HUES64 (cell line): Measurements from ENCODE around the gene LOX.

Experiments used
- H3K27ac ChIP-seq: 2 replicates; pipeline ENCODE4 v1.7.0; 2013; ENCODE audit warnings: low read depth, low read length, inconsistent platforms
- H3K27me3 ChIP-seq: 2 replicates; pipeline ENCODE4 v1.6.1; 2013; ENCODE audit warnings: mild to moderate bottlenecking, low read length; ENCODE audit not compliant: insufficient read depth
- H3K36me3 ChIP-seq: 2 replicates; pipeline ENCODE4 v1.6.1; 2013; ENCODE audit warnings: mild to moderate bottlenecking, low read length; ENCODE audit not compliant: insufficient read depth
- H3K4me1 ChIP-seq: 2 replicates; pipeline ENCODE4 v1.6.1; 2013; ENCODE audit warnings: mild to moderate bottlenecking, low read length, moderate library complexity; ENCODE audit not compliant: insufficient read depth
- H3K4me3 ChIP-seq: 2 replicates; pipeline ENCODE4 v1.5.1; 2013; ENCODE audit warnings: mild to moderate bottlenecking, low read length, moderate library complexity
- H3K9ac ChIP-seq: 2 replicates; pipeline ENCODE4 v1.6.1; 2013; ENCODE audit warnings: mild to moderate bottlenecking, low read depth, low read length
- H3K9me3 ChIP-seq: 2 replicates; pipeline ENCODE4 v1.6.1; 2013; ENCODE audit warnings: low read depth, low read length; ENCODE audit not compliant: insufficient read depth
- WGBS: fragments of 150-250, 120-280 bp; methylation state at CpG from one replicate; pipeline ENCODE4 v1.1.7; 2013; ENCODE audit warnings: missing lambda C conversion rate; 5-methylcytosine and 5-hydroxymethylcytosine counted together

Gene LOX

GRCh38 chr5:122114501-122114900 is 36.4 kb upstream of the LOX start:
- H3K4me3 ChIP-seq, result no peak overlapping the region
- no peak overlapping the region for H3K9ac ChIP-seq
- WGBS, result 96% methylated on average over 2 of the region's 2 CpGs
- H3K27me3 ChIP-seq, result no peaks in the 10 kb centered on the region
- H3K27ac ChIP-seq, result no peak overlapping the region
- no peaks in the 10 kb centered on the region for H3K4me1 ChIP-seq
- H3K36me3 ChIP-seq, result no peaks in the 10 kb centered on the region
- no peaks in the 10 kb centered on the region for H3K9me3 ChIP-seq

DNA sequence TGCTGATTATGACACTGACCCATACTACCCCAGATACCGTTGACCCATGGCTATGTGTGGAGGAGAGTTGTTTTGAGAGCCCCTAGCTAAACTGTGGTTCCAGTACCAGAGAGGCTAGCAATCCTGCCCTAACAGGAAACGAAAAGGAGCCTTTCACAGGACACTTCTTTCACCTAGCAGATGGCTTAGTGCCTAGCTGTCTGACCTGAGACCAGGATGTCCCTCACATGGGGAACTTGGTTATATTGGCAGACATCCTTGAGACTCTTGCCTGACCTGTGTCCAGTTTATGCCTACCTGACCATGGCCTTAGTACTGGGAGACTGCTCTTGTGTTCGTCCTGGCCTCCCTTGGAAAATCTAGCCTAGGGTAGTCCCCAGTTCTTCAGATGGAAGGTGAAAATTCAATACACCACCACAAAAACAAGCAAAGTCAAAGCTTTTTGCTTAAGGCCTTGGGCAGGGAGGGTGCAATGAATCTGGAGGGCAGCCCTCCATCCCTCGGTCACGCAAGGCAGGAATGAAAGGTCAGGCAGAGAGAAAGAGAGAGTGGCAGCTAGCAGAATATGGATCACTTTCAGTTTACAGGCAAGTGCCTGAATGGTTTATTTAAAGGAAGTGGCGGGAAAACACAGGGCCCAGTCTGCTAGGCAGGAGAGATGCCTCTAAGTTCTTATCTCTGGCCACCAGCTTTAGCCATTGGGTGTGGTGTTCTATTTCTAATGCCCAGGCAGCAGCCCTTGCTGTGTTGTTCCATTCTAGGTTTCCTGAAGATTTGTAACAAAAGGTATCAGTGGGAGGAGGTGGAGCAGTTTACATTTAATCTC is 34.9 kb upstream of the LOX start:
- Histone ChIP-seq H3K27ac (no peak overlapping the region), H3K4me3 (no peak overlapping the region), H3K9me3 (no peaks in the 10 kb centered on the region), H3K27me3 (no peaks in the 10 kb centered on the region), H3K4me1 (no peaks in the 10 kb centered on the region), H3K9ac (no peak overlapping the region), H3K36me3 (no peaks in the 10 kb centered on the region)
- WGBS, result 91% methylated on average over 6 of the region's 6 CpGs

GRCh38 chr5:122112063-122112462 is 34.0 kb upstream of the LOX start:
- no peaks in the 10 kb centered on the region for H3K27me3 ChIP-seq
- 87% methylated on average over 1 of the region's 3 CpGs for WGBS
- no peak overlapping the region for H3K27ac ChIP-seq

DNA sequence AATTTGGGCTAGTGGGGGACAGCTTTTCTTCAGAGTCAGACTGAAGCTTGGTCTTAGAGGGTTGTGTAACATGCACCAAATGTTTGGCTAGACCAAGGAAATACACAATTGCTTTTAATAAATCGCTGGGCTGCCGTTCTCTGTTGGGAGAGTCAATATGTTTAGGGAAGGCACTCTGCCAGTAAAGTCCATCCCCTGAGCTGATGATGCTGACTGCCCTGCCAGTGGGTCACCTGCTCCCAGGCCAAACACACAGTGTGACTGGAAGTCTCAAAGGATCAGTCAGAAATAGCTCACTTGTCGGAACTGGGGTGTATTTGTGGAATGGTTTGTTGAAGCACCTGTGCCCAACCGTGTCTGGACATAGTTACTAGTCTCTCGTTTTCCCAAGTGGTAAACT is 33.4 kb upstream of the LOX start:
- Histone ChIP-seq H3K4me1 (no peaks in the 10 kb centered on the region), H3K9me3 (no peaks in the 10 kb centered on the region), H3K27me3 (no peaks in the 10 kb centered on the region), H3K9ac (no peak overlapping the region), H3K27ac (no peak overlapping the region), H3K4me3 (no peak overlapping the region), H3K36me3 (no peaks in the 10 kb centered on the region)
- WGBS, result 92% methylated on average over 5 of the region's 5 CpGs

More at GRCh38 chr5:122112063-122112462, 34.0 kb upstream of the LOX start:
- Histone ChIP-seq H3K9me3 (no peaks in the 10 kb centered on the region), H3K4me1 (no peaks in the 10 kb centered on the region), H3K9ac (no peak overlapping the region), H3K36me3 (no peaks in the 10 kb centered on the region), H3K4me3 (no peak overlapping the region)

- H3K4me1 ChIP-seq, result no peaks in the 10 kb centered on the region
- H3K27ac ChIP-seq, result no peak overlapping the region
- WGBS, result 91% methylated on average over 2 of the region's 3 CpGs
- H3K9ac ChIP-seq, result no peak overlapping the region
- no peaks in the 10 kb centered on the region for H3K9me3 ChIP-seq
- no peaks in the 10 kb centered on the region for H3K36me3 ChIP-seq
- H3K27me3 ChIP-seq, result no peaks in the 10 kb centered on the region
- no peak overlapping the region for H3K4me3 ChIP-seq
Measured at GRCh38 chr5:122110987-122111386, 32.9 kb upstream of the LOX start.

DNA sequence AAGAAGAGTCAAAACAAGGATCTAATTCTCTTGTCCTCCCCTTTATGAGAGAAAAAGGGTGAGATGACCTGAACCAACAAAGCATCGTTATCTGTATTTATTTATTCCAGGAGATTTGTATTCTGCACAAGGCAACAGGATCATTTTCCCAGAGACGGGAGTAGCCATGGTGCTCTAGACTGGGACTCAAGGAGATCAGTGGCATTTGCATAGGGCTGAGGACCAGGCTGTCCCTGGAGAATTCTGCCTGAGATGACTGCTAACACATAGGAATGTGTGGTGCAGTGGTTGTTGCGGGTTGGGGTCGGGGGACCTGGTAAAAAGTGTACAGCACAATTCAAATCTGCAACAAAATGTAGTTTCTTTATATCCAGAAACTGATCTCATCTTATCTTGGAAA is 29.0 kb upstream of the LOX start:
- no peaks in the 10 kb centered on the region for H3K27me3 ChIP-seq
- H3K4me3 ChIP-seq, result no peak overlapping the region
- WGBS, result 87% methylated on average over 2 of the region's 4 CpGs
- no peaks in the 10 kb centered on the region for H3K4me1 ChIP-seq
- H3K9me3 ChIP-seq, result no peaks in the 10 kb centered on the region
- no peak overlapping the region for H3K9ac ChIP-seq
- no peak overlapping the region for H3K27ac ChIP-seq
- no peaks in the 10 kb centered on the region for H3K36me3 ChIP-seq

DNA sequence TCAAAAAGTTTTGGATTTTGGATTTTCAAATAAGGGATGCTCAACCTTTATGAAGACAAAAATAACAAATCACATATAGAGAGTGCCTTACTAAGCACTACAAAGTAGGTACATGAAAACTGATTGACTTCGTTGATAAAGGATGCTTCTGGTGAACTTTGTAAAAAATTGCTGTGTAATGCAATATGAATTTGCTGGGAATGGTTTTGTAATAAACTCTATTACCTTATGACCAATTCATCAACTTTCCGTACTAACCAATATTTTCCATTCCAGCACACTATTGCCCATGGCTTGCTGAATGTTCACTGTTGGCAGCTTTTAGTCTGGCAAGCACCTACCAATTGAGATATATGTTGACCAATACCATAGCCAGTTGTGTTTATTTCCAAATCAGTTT is 27.9 kb upstream of the LOX start:
- no peaks in the 10 kb centered on the region for H3K27me3 ChIP-seq
- WGBS, result 88% methylated on average over 2 of the region's 2 CpGs
- H3K4me1 ChIP-seq, result no peaks in the 10 kb centered on the region
- no peak overlapping the region for H3K9ac ChIP-seq
- H3K27ac ChIP-seq, result no peak overlapping the region
- no peak overlapping the region for H3K4me3 ChIP-seq
- no peaks in the 10 kb centered on the region for H3K36me3 ChIP-seq
- H3K9me3 ChIP-seq, result no peaks in the 10 kb centered on the region

GRCh38 chr5:122102825-122103224 is 24.8 kb upstream of the LOX start:
- H3K4me1 ChIP-seq, result peaks cover 13% of the 10 kb centered on the region
- H3K4me3 ChIP-seq, result no peak overlapping the region
- no peak overlapping the region for H3K9ac ChIP-seq
- WGBS, result no CpG with 5 or more reads among the region's 1 CpG
- H3K9me3 ChIP-seq, result no peaks in the 10 kb centered on the region
- no peaks in the 10 kb centered on the region for H3K27me3 ChIP-seq
- no peak overlapping the region for H3K27ac ChIP-seq
- H3K36me3 ChIP-seq, result no peaks in the 10 kb centered on the region

DNA sequence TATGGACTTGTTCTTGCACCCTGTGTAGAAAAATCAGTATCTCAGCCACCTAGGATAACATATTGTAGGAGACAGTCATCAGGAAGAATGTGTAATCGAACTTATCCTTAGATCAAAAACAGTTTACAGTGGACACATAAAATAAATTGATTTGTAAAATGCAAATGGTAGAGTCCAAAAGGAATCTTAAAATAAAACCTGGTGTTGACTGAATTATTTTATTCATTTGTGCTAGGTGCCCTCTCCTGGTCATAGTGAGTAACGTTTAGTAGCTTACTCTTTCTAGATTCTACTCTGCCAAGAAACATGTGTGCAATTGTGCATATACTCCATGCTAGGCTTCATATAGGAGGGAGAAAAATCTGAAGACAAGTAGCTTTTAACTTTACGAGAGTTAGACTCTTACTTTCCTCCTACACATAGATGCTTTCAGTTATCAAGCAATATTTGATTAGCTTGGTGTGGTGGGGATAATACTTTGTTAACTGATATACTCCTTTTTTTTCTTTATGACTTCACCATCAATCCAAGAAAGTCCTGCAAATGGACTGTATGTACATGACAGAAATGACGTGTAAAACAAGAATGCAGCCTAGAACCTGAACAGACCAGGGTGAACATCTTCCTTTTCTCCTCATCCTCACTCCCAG is 23.7 kb upstream of the LOX start:
- Histone ChIP-seq H3K9me3 (no peaks in the 10 kb centered on the region), H3K4me3 (no peak overlapping the region), H3K36me3 (no peaks in the 10 kb centered on the region), H3K27me3 (no peaks in the 10 kb centered on the region), H3K9ac (no peak overlapping the region), H3K27ac (no peak overlapping the region), H3K4me1 (peaks cover 13% of the 10 kb centered on the region)
- 100% methylated on average over 1 of the region's 4 CpGs for WGBS

GRCh38 chr5:122099060-122099790 is 21.2 kb upstream of the LOX start:
- H3K4me3 ChIP-seq, result no peak overlapping the region
- H3K4me1 ChIP-seq, result peaks cover 13% of the 10 kb centered on the region
- no peaks in the 10 kb centered on the region for H3K36me3 ChIP-seq
- WGBS, result 84% methylated on average over 5 of the region's 6 CpGs
- no peaks in the 10 kb centered on the region for H3K9me3 ChIP-seq
- H3K9ac ChIP-seq, result no peak overlapping the region
- no peaks in the 10 kb centered on the region for H3K27me3 ChIP-seq
- no peak overlapping the region for H3K27ac ChIP-seq

- Histone ChIP-seq H3K27me3 (no peaks in the 10 kb centered on the region), H3K4me3 (no peak overlapping the region), H3K27ac (no peak overlapping the region), H3K9ac (no peak overlapping the region), H3K36me3 (no peaks in the 10 kb centered on the region), H3K9me3 (no peaks in the 10 kb centered on the region), H3K4me1 (peaks cover 13% of the 10 kb centered on the region)
- WGBS, result 100% methylated on average over 1 of the region's 1 CpG
Measured at GRCh38 chr5:122097391-122097790, 19.3 kb upstream of the LOX start.
